ENCODE measurements around the gene UBL3. TPM values are rescaled to one million over a fixed set of nuclear protein-coding genes. Genes with fewer than 3 reads are reported as not detected.

The UBL3 gene
- total RNA-seq, 4 donors from 2014 or later: 27.8 to 32.4 (median 29.4) TPM

DNA sequence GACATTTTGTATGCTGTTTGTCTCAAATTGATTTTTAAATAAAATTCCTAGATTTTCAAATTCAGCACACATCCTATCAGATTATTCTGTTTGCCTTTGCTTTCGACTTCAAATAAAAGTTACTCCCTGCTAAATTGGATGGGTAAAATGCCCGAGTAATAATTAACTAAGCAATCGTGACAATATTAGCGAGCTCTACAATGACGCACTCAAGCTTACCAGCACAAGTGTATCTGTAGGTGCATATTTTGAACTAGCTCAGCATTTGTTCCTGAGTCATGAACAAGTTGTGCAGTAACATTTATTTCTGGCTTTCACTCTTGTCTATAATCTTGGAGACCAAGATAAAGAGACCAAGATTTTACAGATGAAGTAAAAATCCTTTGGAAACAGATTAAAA, 113.4 kb downstream of the UBL3 start:
- ATAC-seq: no peak
- in situ Hi-C loops (cut with MboI; ENCODE audit: low sequenced_read_pairs in 4 of 4) (no loop called here), intact Hi-C loops (cut with DNase I; ENCODE audit: low total_unique reads) (no loop called here)
- no peak overlapping the region for H3K27ac ChIP-seq
- no peak overlapping the region for H3K4me3 ChIP-seq
- peaks cover 0 to 7% (median 0%) of the 10 kb centered on the region in 3 donors for H3K27me3 ChIP-seq
- H3K9me3 ChIP-seq: no peaks in the 10 kb centered on the region
- no peaks in the 10 kb centered on the region for H3K36me3 ChIP-seq
- no peaks in the 10 kb centered on the region for H3K4me1 ChIP-seq
- no peak for DNase-seq
- no peak for TF ChIP-seq POLR2A (IDR thresholded peaks at IDR 0.05)
- TF ChIP-seq, protein P1, sequence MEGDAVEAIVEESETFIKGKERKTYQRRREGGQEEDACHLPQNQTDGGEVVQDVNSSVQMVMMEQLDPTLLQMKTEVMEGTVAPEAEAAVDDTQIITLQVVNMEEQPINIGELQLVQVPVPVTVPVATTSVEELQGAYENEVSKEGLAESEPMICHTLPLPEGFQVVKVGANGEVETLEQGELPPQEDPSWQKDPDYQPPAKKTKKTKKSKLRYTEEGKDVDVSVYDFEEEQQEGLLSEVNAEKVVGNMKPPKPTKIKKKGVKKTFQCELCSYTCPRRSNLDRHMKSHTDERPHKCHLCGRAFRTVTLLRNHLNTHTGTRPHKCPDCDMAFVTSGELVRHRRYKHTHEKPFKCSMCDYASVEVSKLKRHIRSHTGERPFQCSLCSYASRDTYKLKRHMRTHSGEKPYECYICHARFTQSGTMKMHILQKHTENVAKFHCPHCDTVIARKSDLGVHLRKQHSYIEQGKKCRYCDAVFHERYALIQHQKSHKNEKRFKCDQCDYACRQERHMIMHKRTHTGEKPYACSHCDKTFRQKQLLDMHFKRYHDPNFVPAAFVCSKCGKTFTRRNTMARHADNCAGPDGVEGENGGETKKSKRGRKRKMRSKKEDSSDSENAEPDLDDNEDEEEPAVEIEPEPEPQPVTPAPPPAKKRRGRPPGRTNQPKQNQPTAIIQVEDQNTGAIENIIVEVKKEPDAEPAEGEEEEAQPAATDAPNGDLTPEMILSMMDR (IDR thresholded peaks at IDR 0.05 in 4 of 5, conservative IDR thresholded peaks at IDR 0.05 in 1 of 5): no peak

DNA sequence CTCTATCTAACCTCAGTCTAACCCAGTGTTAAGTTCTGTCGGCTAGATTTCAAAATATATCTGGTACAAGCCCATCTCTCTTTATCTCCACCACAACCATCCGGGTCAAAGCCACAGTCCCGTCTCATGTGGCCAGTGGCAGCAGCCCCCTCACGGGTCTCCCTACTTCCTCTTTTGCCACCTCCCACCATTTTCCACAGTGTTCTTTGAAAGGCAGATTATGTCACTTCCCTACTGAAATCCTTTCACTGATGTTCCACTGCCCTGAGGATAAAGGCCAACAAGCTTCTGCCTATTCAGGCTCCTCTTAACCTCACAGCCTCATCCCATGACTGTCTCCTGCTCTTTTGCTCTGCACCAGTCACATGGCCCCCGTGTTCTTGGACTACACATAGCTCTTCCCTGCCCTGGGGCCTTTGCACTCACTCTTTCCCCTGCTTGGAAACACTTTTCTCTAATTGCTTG, 117.2 kb downstream of the UBL3 start:
- in situ Hi-C loops (cut with MboI; ENCODE audit: low sequenced_read_pairs in 4 of 4): no loop called here
- DNase-seq: no peak

DNA sequence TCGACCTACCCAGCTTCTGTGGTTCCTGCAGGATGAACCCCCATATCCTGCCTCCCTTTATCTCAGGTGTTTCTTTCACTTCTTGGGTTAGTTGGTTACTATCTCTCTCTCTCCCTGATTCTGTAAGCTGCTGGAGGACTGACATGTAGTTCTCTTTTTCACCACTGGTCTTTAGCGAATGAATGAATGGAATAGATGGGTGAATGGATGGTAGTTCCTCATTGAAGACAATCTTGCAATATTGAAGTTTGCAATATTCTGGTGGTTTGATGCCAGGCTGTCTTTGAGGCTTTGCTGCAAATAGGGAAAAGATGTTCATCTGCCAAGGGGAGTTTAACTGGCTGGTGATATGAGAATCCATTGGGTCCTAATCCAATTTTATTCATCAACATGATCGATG, 120.2 kb downstream of the UBL3 start:
- no peaks in the 10 kb centered on the region for H3K4me1 ChIP-seq
- intact Hi-C loops (cut with DNase I; ENCODE audit: low total_unique reads): no loop called here
- no peaks in the 10 kb centered on the region for H3K36me3 ChIP-seq
- in situ Hi-C loops (cut with MboI; ENCODE audit: low sequenced_read_pairs in 4 of 4): no loop called here
- TF ChIP-seq, protein P1 (IDR thresholded peaks at IDR 0.05 in 4 of 5, conservative IDR thresholded peaks at IDR 0.05 in 1 of 5): no peak
- no peak for TF ChIP-seq POLR2A (IDR thresholded peaks at IDR 0.05)
- DNase-seq (no peak), ATAC-seq (no peak)
- peaks cover 0 to under 1% (median 0%) of the 10 kb centered on the region in 3 donors for H3K27me3 ChIP-seq
- H3K4me3 ChIP-seq: no peak overlapping the region
- H3K27ac ChIP-seq: no peak overlapping the region
- H3K9me3 ChIP-seq: no peaks in the 10 kb centered on the region

More for the DNA sequence above, 117.2 kb downstream of the UBL3 start:
- H3K27ac ChIP-seq: no peak overlapping the region
- ATAC-seq: no peak
- H3K9me3 ChIP-seq: no peaks in the 10 kb centered on the region
- no peak overlapping the region for H3K4me3 ChIP-seq
- H3K27me3 ChIP-seq: peaks cover 0 to 7% (median 0%) of the 10 kb centered on the region in 3 donors
- H3K36me3 ChIP-seq: no peaks in the 10 kb centered on the region
- H3K4me1 ChIP-seq: no peaks in the 10 kb centered on the region
- TF ChIP-seq POLR2A (IDR thresholded peaks at IDR 0.05): no peak
- TF ChIP-seq, protein P1 (IDR thresholded peaks at IDR 0.05 in 4 of 5, conservative IDR thresholded peaks at IDR 0.05 in 1 of 5): no peak
- intact Hi-C loops (cut with DNase I; ENCODE audit: low total_unique reads): no loop called here

DNA sequence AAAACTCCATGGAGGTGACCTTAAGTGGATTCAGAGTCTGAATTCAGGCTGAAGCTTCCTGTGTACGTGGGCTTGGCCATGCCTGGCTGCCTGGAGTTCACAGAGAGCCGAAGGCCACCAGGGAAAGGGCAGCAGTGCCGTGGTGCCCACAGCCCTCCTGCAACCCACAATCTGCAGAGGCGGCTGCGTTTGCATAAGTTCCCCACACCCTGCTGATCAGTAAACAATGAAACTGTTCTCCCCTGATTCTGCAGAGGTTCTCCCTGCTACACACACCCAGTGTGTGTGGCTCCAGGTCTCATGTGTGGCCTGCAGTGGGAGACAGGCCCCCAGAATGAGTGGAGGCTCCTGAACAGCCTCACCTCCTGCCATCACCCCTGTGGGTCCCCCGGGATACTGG, 128.0 kb downstream of the UBL3 start:
- in situ Hi-C loops (cut with MboI; ENCODE audit: low sequenced_read_pairs in 4 of 4): no loop called here

More for the DNA sequence above, 128.0 kb downstream of the UBL3 start:
- DNase-seq: no peak
- no peak for ATAC-seq
- Histone ChIP-seq H3K4me1 (no peaks in the 10 kb centered on the region), H3K36me3 (no peaks in the 10 kb centered on the region), H3K4me3 (no peak overlapping the region), H3K9me3 (no peaks in the 10 kb centered on the region), H3K27ac (no peak overlapping the region), H3K27me3 (no peaks in the 10 kb centered on the region)
- intact Hi-C loops (cut with DNase I; ENCODE audit: low total_unique reads): no loop called here
- TF ChIP-seq, protein P1 (IDR thresholded peaks at IDR 0.05 in 4 of 5, conservative IDR thresholded peaks at IDR 0.05 in 1 of 5): no peak
- TF ChIP-seq POLR2A (IDR thresholded peaks at IDR 0.05): no peak
